ENCODE measurements around the gene COPA. TPM values are rescaled to one million over a fixed set of nuclear protein-coding genes. Genes with fewer than 3 reads are reported as not detected.
"Not testable (repeated sequence)": the region's sequence is repeated elsewhere in the genome, so short reads cannot be mapped to it uniquely, and the experiment has no call there.

The COPA gene
- total and polyA plus RNA-seq, 8 donors: 42.4 to 243 (median 85.2) TPM

DNA sequence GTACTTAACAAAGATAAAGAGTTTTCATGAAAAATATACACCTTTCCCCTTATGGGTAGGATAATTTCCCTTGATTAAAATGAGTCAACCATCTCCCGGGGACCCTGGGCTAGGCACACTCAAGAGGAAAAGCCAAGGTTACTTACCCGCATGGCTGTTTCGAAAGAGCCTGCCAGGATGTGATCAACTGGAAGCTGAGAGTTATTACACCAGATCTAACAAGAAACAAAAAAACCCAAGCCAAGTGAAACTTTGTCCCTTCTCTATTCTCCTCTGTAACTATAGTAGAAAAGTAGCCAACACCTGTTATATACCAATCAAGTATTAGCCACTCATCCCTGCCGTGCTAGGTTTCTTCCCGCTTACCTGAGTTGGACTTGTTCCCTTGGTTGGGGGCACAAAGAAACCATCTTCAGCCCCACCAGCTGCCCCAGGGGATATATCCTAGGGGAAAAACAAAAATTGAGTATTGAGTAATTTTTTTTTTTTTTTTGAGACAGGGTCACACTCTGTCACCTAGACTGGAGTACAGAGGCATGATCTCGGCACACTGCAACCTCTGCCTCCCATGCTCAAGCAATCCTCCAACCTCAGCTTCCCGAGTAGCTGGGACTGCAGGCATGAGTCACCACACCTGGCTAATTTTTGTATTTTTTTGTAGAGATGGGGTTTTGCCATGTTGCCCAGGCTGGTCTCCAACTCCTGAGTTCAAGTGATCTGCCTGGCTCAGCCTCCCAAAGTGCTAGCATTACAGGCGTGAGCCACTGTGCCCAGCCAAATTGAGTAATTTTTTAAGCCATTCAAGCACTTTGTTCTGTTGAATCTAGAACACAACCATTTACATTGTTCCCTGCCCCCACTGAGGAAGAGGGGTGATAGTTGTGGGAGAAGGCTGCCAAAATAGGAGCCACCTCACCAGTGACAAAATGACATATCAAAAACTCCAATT, 49.8 kb downstream of the COPA start:
- Histone ChIP-seq H3K4me1 (peaks cover 0 to 6% (median 0%) of the 10 kb centered on the region in 4 donors), H3K36me3 (peaks cover 89 to 100% (median 100%) of the 10 kb centered on the region in 4 donors), H3K4me3 (no peak overlapping the region), H3K27me3 (no peaks in the 10 kb centered on the region), H3K27ac (no peak overlapping the region), H3K9me3 (no peaks in the 10 kb centered on the region)
- intact Hi-C loops (cut with DNase I; ENCODE audit: low total_unique reads): loop anchor here (10.0 kb wide), 1 partner anchor 188 kb away; no protein-coding TSS in a partner anchor
- DNase-seq: no peak
- WGBS, 5 donors: 79 to 85% (median 81%) methylated on average over 8 of the region's 8 CpGs
- TF ChIP-seq EP300 (IDR thresholded peaks at IDR 0.05) (no peak), POLR2A (IDR thresholded peaks at IDR 0.05) (no peak), POLR2AphosphoS5 (IDR thresholded peaks at IDR 0.05) (no peak)
- TF ChIP-seq, protein P1, sequence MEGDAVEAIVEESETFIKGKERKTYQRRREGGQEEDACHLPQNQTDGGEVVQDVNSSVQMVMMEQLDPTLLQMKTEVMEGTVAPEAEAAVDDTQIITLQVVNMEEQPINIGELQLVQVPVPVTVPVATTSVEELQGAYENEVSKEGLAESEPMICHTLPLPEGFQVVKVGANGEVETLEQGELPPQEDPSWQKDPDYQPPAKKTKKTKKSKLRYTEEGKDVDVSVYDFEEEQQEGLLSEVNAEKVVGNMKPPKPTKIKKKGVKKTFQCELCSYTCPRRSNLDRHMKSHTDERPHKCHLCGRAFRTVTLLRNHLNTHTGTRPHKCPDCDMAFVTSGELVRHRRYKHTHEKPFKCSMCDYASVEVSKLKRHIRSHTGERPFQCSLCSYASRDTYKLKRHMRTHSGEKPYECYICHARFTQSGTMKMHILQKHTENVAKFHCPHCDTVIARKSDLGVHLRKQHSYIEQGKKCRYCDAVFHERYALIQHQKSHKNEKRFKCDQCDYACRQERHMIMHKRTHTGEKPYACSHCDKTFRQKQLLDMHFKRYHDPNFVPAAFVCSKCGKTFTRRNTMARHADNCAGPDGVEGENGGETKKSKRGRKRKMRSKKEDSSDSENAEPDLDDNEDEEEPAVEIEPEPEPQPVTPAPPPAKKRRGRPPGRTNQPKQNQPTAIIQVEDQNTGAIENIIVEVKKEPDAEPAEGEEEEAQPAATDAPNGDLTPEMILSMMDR (IDR thresholded peaks at IDR 0.05): no peak

GRCh38 chr1:160291248-160292220, 51.5 kb downstream of the COPA start:
- peak; percentile 71 to 91 for DNase-seq
- Histone ChIP-seq H3K27ac (peak overlapping the region in 1 of 5 donors; percentile 48), H3K4me3 (no peak overlapping the region), H3K9me3 (no peaks in the 10 kb centered on the region), H3K4me1 (peaks cover 0 to 6% (median 0%) of the 10 kb centered on the region in 4 donors), H3K36me3 (peaks cover 72 to 89% (median 87%) of the 10 kb centered on the region in 4 donors), H3K27me3 (no peaks in the 10 kb centered on the region)
- WGBS, 5 donors: 35 to 46% (median 41%) methylated on average over 11 of the region's 11 CpGs
- intact Hi-C loops (cut with DNase I; ENCODE audit: low total_unique reads): loop anchor here (10.0 kb wide), 1 partner anchor 187 kb away; no protein-coding TSS in a partner anchor
- TF ChIP-seq POLR2A (IDR thresholded peaks at IDR 0.05) (no peak), EP300 (IDR thresholded peaks at IDR 0.05) (no peak), POLR2AphosphoS5 (IDR thresholded peaks at IDR 0.05) (peak in 1 of 3 donors; percentile 54)
- TF ChIP-seq, protein P1 (IDR thresholded peaks at IDR 0.05): peak in 5 of 7 experiments; percentile 74 to 86 (median 81)

- not testable (repeated sequence) for H3K9me3 ChIP-seq, DNase-seq, H3K27me3 ChIP-seq, H3K27ac ChIP-seq, H3K4me3 ChIP-seq
- peaks cover 35 to 59% (median 52%) of the 10 kb centered on the region in 4 donors for H3K36me3 ChIP-seq
- intact Hi-C loops (cut with DNase I; ENCODE audit: low total_unique reads): loop anchor here (10.0 kb wide), 1 partner anchor 93 kb away; the partner anchor contains the start of gene CASQ1
- peaks cover 8 to 31% (median 25%) of the 10 kb centered on the region in 4 donors for H3K4me1 ChIP-seq
- 92 to 96% (median 93%) methylated on average over 12 of the region's 12 CpGs for WGBS, 5 donors
These were observed 55.3 kb downstream of the COPA start for GRCh38 chr1:160287769-160288168.

DNA sequence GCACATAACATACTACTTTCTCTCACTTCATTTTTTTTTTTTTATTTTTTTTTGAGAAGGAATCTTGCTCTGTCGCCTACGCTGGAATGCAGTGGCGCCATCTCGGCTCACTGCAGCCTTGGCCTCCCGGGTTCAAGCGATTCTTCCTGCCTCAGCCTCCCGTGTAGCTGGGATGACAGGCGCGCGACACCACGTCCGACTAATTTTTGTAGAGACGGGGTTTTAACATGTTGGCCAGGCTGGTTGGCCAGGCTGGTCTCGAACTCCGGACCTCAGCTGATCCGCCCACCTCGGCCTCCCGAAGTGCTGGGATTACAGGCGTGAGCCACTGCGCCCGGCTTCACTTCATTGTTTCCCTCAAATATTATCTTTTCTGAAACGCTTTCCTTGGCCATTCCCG, 57.5 kb downstream of the COPA start:
- Histone ChIP-seq H3K27ac (peak overlapping the region in 1 of 5 donors; percentile 90), H3K36me3 (peaks cover 35 to 59% (median 52%) of the 10 kb centered on the region in 4 donors), H3K27me3 (no peaks in the 10 kb centered on the region), H3K9me3 (no peaks in the 10 kb centered on the region), H3K4me1 (peaks cover 8 to 27% (median 25%) of the 10 kb centered on the region in 4 donors), H3K4me3 (peak overlapping the region; percentile 69 to 95 (median 83))
- TF ChIP-seq EP300 (IDR thresholded peaks at IDR 0.05) (no peak), POLR2AphosphoS5 (IDR thresholded peaks at IDR 0.05) (no peak), POLR2A (IDR thresholded peaks at IDR 0.05) (no peak)
- TF ChIP-seq, protein P1 (IDR thresholded peaks at IDR 0.05): no peak
- intact Hi-C loops (cut with DNase I; ENCODE audit: low total_unique reads): loop anchor here (10.0 kb wide), 1 partner anchor 91 kb away; the partner anchor contains the start of gene CASQ1
- DNase-seq: no peak
- WGBS, 5 donors: 83 to 90% (median 87%) methylated on average over 23 of the region's 23 CpGs

All from stomach (tissue), 9 donors.